HTR-8/SVneo (cell line): ENCODE results near the gene ACSF2.

ENCODE experiments used
- DNase-seq: peaks from one replicate; pipeline ENCODE4 v3.0.0; 2011; ENCODE audit warnings: low spot score, mixed read lengths; ENCODE audit not compliant: insufficient read length
- FAIRE-seq: peaks from 2 replicates; lab custom pipeline; 2011; peaks lifted over from hg19 to GRCh38; lab: Jason Lieb, UNC

ACSF2 gene

GRCh38 chr17:50517504-50518383 is 91.7 kb downstream of the ACSF2 start:
- DNase-seq, result no peak
- FAIRE-seq, result peak; percentile 48

- no peak for FAIRE-seq
- DNase-seq, result no peak
Observed at GRCh38 chr17:50518384-50519023, 92.5 kb downstream of the ACSF2 start.

- FAIRE-seq, result no peak
- DNase-seq, result no peak
Observed at GRCh38 chr17:50519141-50519834, 93.3 kb downstream of the ACSF2 start.

GRCh38 chr17:50520483-50520882 is 94.5 kb downstream of the ACSF2 start:
- DNase-seq (no peak), FAIRE-seq (no peak)

GRCh38 chr17:50521514-50521913 is 95.5 kb downstream of the ACSF2 start:
- no peak for FAIRE-seq
- DNase-seq, result no peak

GRCh38 chr17:50522766-50523165 is 96.7 kb downstream of the ACSF2 start:
- DNase-seq (no peak), FAIRE-seq (no peak)

GRCh38 chr17:50523208-50523607 is 97.2 kb downstream of the ACSF2 start:
- DNase-seq, result no peak

More at GRCh38 chr17:50523208-50523607, 97.2 kb downstream of the ACSF2 start:
- FAIRE-seq, result no peak
